AG04449 (cell line): ENCODE measurements around the gene POPDC2.
"Not testable (repeated sequence)": the region's sequence is repeated elsewhere in the genome, so short reads cannot be mapped to it uniquely, and the experiment has no call there.

Source experiments
- CTCF ChIA-PET: fragments of 350-600 bp; formaldehyde crosslinking; extraction: SDS; loops from one replicate; lab custom pipeline; 2021; ENCODE audit warnings: antibody characterized with exemption; lab: Yijun Ruan, JAX
- POLR2A ChIA-PET: fragments of 400-600, 350-600 bp; formaldehyde crosslinking; extraction: SDS; loops from one replicate; lab custom pipeline; 2020; ENCODE audit warnings: antibody characterized with exemption, inconsistent platforms; lab: Yijun Ruan, JAX
- DNase-seq: peaks from one replicate; pipeline ENCODE4 v3.0.0-alpha.2; 2010; ENCODE audit warnings: low read depth, low spot score
- H3K4me3 ChIP-seq: 2 replicates; pipeline ENCODE4 v1.5.1; 2011; ENCODE audit warnings: low read depth, mild to moderate bottlenecking, control low read depth, low read length
- TF ChIP-seq, protein P1 (sequence below): IDR thresholded peaks from one replicate; pipeline ENCODE4 v1.5.1; 2011; ENCODE audit warnings: mild to moderate bottlenecking, moderate library complexity, low read length, control low read depth, inconsistent platforms; ENCODE audit not compliant: insufficient read depth; ENCODE audit errors: missing control alignments

Gene POPDC2

DNA sequence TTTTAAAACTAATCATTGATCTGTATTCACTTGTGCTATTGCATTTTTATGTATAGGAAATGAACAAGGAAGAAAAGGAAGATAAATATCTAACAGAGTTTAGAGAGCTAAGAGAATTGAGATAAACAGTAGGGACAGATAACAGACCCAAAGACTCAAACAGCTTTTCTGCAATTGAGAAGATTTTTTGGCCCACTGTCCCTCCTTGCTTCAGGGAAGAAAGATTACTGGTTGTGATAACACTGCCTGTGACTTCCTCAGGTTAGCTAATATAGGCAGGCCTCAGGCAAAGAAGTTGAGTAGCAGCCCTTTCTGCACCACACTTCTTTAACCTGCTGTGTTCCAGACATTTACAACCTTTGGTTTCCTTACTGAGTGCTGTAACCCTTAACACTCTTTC, 19.5 kb upstream of the POPDC2 start:
- ChIA-PET CTCF (interaction anchor here (1.0 to 3.6 kb wide), 12 partner anchors 10 to 797 kb away, joined by 3 to 38 read pairs (median 18); partner anchors contain the start of genes B4GALT4 and TMEM39A), POLR2A (no interaction called here)
- H3K4me3 ChIP-seq = no peak overlapping the region
- DNase-seq = no peak
- TF ChIP-seq, protein P1, sequence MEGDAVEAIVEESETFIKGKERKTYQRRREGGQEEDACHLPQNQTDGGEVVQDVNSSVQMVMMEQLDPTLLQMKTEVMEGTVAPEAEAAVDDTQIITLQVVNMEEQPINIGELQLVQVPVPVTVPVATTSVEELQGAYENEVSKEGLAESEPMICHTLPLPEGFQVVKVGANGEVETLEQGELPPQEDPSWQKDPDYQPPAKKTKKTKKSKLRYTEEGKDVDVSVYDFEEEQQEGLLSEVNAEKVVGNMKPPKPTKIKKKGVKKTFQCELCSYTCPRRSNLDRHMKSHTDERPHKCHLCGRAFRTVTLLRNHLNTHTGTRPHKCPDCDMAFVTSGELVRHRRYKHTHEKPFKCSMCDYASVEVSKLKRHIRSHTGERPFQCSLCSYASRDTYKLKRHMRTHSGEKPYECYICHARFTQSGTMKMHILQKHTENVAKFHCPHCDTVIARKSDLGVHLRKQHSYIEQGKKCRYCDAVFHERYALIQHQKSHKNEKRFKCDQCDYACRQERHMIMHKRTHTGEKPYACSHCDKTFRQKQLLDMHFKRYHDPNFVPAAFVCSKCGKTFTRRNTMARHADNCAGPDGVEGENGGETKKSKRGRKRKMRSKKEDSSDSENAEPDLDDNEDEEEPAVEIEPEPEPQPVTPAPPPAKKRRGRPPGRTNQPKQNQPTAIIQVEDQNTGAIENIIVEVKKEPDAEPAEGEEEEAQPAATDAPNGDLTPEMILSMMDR = no peak

DNA sequence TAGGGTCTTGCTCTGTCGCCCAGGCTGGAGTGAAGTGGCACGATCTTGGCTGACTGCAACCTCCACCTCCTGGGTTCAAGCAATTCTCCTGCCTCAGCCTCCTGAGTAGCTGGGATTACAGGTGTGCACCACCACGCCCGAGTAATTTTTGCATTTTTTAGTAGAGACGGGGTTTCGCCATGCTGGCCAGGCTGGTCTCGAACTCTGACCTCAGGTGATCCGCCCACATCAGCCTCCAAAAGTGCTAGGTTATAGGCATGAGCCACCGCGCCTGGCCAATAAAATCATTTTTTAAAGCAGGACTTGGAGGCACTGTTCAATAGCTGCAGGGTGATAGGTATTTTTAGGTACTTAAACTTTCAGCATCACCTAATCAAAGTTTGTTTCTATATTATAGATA, 17.8 kb upstream of the POPDC2 start:
- CTCF ChIA-PET = interaction anchor here (0.6 to 3.6 kb wide), 3 partner anchors 11 to 210 kb away, joined by 3 to 37 read pairs (median 20); no protein-coding TSS in a partner anchor
- POLR2A ChIA-PET, H3K4me3 ChIP-seq, DNase-seq: not testable (repeated sequence)

DNA sequence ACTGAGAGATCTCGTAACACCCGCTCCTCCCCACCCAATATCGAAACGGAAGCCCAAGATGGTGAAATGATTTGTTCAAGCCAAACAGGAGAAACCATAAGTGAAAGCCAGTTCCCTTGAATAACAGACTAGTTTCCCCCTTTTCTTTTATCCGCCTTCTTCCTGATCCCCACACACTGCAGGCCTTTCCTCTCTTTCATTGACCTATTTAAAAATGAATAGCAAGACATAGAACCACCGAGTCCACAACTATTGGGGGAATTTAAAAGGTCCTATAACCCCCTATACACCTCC, 17.2 kb upstream of the POPDC2 start:
- TF ChIP-seq, protein P1 = no peak
- no peak for DNase-seq
- peak overlapping the region; percentile 74 for H3K4me3 ChIP-seq
- ChIA-PET POLR2A (interaction anchor here (1.0 to 1.5 kb wide), 2 partner anchors 15 to 355 kb away, joined by 3 to 4 read pairs; no protein-coding TSS in a partner anchor), CTCF (interaction anchor here (1.6 kb wide), 1 partner anchor 268 kb away, joined by 3 read pairs; no protein-coding TSS in a partner anchor)

DNA sequence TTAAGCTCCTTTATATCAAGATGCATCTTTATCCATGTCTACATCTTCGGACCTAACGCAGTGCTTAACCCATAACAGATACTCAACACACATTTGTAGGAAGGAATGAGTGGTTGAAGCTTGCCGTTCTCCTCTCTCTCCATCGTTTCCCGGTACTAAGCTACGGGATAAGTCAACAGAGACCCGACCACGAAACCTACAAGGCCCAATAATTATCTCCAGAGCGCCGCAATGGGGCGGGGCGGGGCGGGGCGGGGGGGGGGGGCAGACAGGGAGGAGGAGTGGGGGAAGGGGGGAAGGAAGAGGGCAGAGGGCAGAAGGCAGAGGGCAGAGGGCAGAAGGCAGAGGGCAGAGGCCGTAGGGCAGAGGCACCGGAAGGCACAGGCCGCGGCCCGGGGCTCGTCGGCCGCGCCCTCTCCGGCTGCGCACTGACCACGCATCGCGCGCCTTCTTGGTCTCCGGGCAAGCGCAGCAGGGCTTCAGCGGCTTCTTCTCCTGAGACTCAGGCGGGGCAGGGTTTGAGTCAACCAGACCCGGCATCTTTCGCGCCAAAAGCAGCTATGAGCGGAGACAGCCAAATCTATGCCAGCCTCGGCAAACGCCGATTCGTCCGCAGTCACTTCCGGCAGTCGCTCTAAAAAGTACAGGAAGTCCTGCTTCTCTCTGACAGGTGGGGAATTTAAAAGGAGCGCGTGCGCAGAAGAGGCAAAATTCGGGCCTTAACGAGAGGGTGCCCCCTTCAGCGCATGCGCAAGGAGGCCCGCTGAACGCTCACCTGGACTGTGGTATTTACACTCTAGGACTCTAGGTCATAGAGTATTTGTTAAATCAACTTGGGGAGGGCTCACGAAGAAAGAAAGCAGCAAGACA, 16.6 kb upstream of the POPDC2 start, which contains the start of gene COX17:
COX17 (minus strand) TSS at position 636 of the 870 bp plus-strand sequence; CDS start at position 540, 96 bp downstream.
- ChIA-PET POLR2A (interaction anchor here (0.8 to 1.5 kb wide), 4 partner anchors 12 to 354 kb away, joined by 3 to 4 read pairs (median 3); no protein-coding TSS in a partner anchor), CTCF (interaction anchor here (0.9 to 2.6 kb wide), 8 partner anchors 11 to 794 kb away, joined by 3 to 11 read pairs (median 4); no protein-coding TSS in a partner anchor)
- TF ChIP-seq, protein P1 = no peak
- H3K4me3 ChIP-seq = peak within 1 kb of the TSS; percentile 74
- peak; percentile 71 for DNase-seq

DNA sequence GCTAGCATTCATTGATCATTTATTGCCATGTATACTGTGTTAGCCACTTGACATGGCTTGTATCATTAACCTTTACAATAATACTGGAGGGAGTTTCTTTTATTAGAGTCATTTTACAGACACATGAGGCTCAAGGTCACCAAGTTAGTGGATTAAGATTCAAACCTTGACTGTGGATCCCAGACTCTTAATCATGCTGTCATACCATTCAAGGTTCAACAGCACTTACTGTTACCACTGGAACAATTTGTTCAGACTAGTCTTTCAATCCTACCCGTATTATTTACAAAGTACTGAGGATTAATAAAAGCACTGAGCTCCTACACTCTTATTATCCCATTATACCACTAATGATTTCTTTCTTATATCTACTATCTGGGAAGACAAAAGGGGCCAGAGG, 15.6 kb upstream of the POPDC2 start:
- POLR2A ChIA-PET = interaction anchor here (0.6 to 1.5 kb wide), 3 partner anchors 13 to 207 kb away, joined by 3 to 4 read pairs (median 3); partner anchors contain the start of gene POGLUT1
- H3K4me3 ChIP-seq = peak overlapping the region; percentile 74
- DNase-seq = no peak
- TF ChIP-seq, protein P1 = no peak
- CTCF ChIA-PET = interaction anchor here (0.9 to 2.6 kb wide), 8 partner anchors 8 to 793 kb away, joined by 3 to 11 read pairs (median 4); no protein-coding TSS in a partner anchor

DNA sequence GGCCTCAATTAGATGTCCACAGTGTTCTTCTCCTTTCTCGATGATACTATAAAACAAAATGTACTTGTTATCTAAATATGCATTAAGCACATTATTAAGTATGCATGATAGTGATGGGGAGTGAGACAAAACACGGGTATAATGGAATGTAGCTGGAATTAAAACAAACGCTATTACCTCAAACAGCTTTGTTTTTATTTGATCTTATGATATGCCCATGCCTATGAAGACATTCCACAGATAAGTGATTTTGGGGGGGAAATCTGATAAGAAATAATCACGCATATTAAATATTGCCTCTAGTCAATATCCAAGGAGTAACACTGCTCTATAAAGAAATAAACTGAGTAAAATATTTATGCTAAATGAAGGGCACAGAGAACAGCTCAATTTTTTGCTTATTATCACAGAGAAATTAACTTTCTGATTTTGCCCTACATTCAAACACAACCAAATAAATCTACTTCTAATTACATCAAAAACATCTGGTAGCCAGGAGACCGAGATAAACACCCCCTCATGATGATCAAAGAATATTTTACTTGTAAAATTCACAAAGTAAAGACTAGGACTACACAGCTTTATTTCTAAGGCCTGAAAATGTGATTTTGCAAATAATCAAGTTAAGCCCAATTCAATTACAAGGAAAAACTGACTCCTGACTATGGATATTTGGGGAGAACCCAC, 14.9 kb upstream of the POPDC2 start:
- H3K4me3 ChIP-seq = no peak overlapping the region
- ChIA-PET CTCF (interaction anchor here (0.8 to 2.6 kb wide), 5 partner anchors 8 to 153 kb away, joined by 3 to 11 read pairs (median 4); no protein-coding TSS in a partner anchor), POLR2A (interaction anchor here (0.6 to 0.7 kb wide), 2 partner anchors 12 to 207 kb away, joined by 3 to 7 read pairs; partner anchors contain the start of gene POGLUT1)
- TF ChIP-seq, protein P1 = no peak
- DNase-seq = no peak
